HTERT RPE-1 (cell line): Measurements from ENCODE around the gene SH3BGRL3.
"Not testable (repeated sequence)": the region's sequence is repeated elsewhere in the genome, so short reads cannot be mapped to it uniquely, and the experiment has no call there.

Source experiments
- in situ Hi-C: fragments of 300-500 bp; cut with MboI; formaldehyde crosslinking; loops from 4 replicates; pipeline ENCODE4 v1.14.3; 2020; ENCODE audit warnings: low sequenced_read_pairs

SH3BGRL3 gene

GRCh38 chr1:26290122-26290881, 10.4 kb downstream of the SH3BGRL3 start:
- in situ Hi-C loops, result no loop called here

GRCh38 chr1:26290882-26291261, 11.0 kb downstream of the SH3BGRL3 start:
- in situ Hi-C loops, result no loop called here

- in situ Hi-C loops, result no loop called here
Measured at GRCh38 chr1:26291433-26291832, 11.5 kb downstream of the SH3BGRL3 start.

- in situ Hi-C loops, result no loop called here
Measured at GRCh38 chr1:26291939-26292338, 12.1 kb downstream of the SH3BGRL3 start.

GRCh38 chr1:26292735-26293134, 12.8 kb downstream of the SH3BGRL3 start:
- in situ Hi-C loops, result not testable (repeated sequence)

GRCh38 chr1:26293911-26294463, 14.1 kb downstream of the SH3BGRL3 start:
- in situ Hi-C loops, result no loop called here

GRCh38 chr1:26295194-26296138, 15.6 kb downstream of the SH3BGRL3 start:
- in situ Hi-C loops, result no loop called here

GRCh38 chr1:26296340-26297056, 16.6 kb downstream of the SH3BGRL3 start:
- in situ Hi-C loops, result no loop called here

GRCh38 chr1:26297057-26297790, 17.3 kb downstream of the SH3BGRL3 start:
- in situ Hi-C loops, result no loop called here

- in situ Hi-C loops, result no loop called here
Measured at GRCh38 chr1:26297791-26298124, 17.9 kb downstream of the SH3BGRL3 start.

GRCh38 chr1:26300578-26301275, 20.8 kb downstream of the SH3BGRL3 start:
- in situ Hi-C loops, result no loop called here

- in situ Hi-C loops, result no loop called here
Measured at GRCh38 chr1:26302733-26303405, 23.0 kb downstream of the SH3BGRL3 start.

GRCh38 chr1:26305667-26306289, 25.9 kb downstream of the SH3BGRL3 start:
- in situ Hi-C loops, result no loop called here

- in situ Hi-C loops, result no loop called here
Measured at GRCh38 chr1:26306290-26307229, 26.7 kb downstream of the SH3BGRL3 start, which contains the start of gene UBXN11. UBXN11 (minus strand) TSS chr1:26306636; CDS start chr1:26302883, 3,753 bp downstream.

GRCh38 chr1:26307363-26307781, 27.5 kb downstream of the SH3BGRL3 start:
- in situ Hi-C loops, result no loop called here

GRCh38 chr1:26307966-26308899, 28.3 kb downstream of the SH3BGRL3 start:
- in situ Hi-C loops, result not testable (repeated sequence)
